Fibroblast of upper back skin (primary cell): Measurements from ENCODE around the gene ZSCAN30.
"Not testable (repeated sequence)": the region's sequence is repeated elsewhere in the genome, so short reads cannot be mapped to it uniquely, and the experiment has no call there.

ENCODE experiments used
- DNase-seq: peaks from one replicate; pipeline ENCODE4 v3.0.0-alpha.2; 2013

ZSCAN30 gene

GRCh38 chr18:35227254-35227653, 62.8 kb downstream of the ZSCAN30 start:
- DNase-seq = no peak

- no peak for DNase-seq
Observed at GRCh38 chr18:35223797-35224196, 66.2 kb downstream of the ZSCAN30 start.

GRCh38 chr18:35220424-35220823, 69.6 kb downstream of the ZSCAN30 start:
- DNase-seq = no peak

- DNase-seq = not testable (repeated sequence)
Observed at GRCh38 chr18:35219331-35219730, 70.7 kb downstream of the ZSCAN30 start.

- not testable (repeated sequence) for DNase-seq
Observed at GRCh38 chr18:35216611-35217010, 73.4 kb downstream of the ZSCAN30 start.

- no peak for DNase-seq
Observed at GRCh38 chr18:35215026-35215425, 75.0 kb downstream of the ZSCAN30 start.

- DNase-seq = not testable (repeated sequence)
Observed at GRCh38 chr18:35205746-35206458, 84.1 kb downstream of the ZSCAN30 start.

- no peak for DNase-seq
Observed at GRCh38 chr18:35205199-35205712, 84.8 kb downstream of the ZSCAN30 start.

GRCh38 chr18:35203067-35203466, 87.0 kb downstream of the ZSCAN30 start:
- peak; percentile 89 for DNase-seq

GRCh38 chr18:35201256-35201931, 88.6 kb downstream of the ZSCAN30 start:
- DNase-seq = no peak
